ENCODE measurements around the gene SNCA.

The SNCA gene

GRCh38 chr4:89755220-89755619 is 81.7 kb downstream of the SNCA start:
- no peak overlapping the region for H3K9ac ChIP-seq
- no peak overlapping the region for H3K4me2 ChIP-seq
- H3K27ac ChIP-seq = no peak overlapping the region
- no peaks in the 10 kb centered on the region for H3K4me1 ChIP-seq
- H4K20me1 ChIP-seq = peaks cover 0 to 80% (median 0%) of the 10 kb centered on the region in 11 experiments; a peak in 5 of 22 replicates
- H3K9me3 ChIP-seq (replicated peaks in 1 of 11) = no peaks in the 10 kb centered on the region
- no peaks in the 10 kb centered on the region for H3K27me3 ChIP-seq
- H3K36me3 ChIP-seq = peaks cover 0 to 50% (median 8%) of the 10 kb centered on the region in 11 experiments; a peak in 11 of 22 replicates
- H3K4me3 ChIP-seq = no peak overlapping the region
- TF ChIP-seq Cebpa-rat (IDR thresholded peaks at IDR 0.05) = no peak

GRCh38 chr4:89754531-89754930 is 82.4 kb downstream of the SNCA start:
- H3K27me3 ChIP-seq = no peaks in the 10 kb centered on the region
- peaks cover 0 to 52% (median 8%) of the 10 kb centered on the region in 11 experiments; a peak in 11 of 22 replicates for H3K36me3 ChIP-seq
- H3K9ac ChIP-seq = no peak overlapping the region
- no peak overlapping the region for H3K4me2 ChIP-seq
- no peaks in the 10 kb centered on the region for H3K4me1 ChIP-seq
- H3K4me3 ChIP-seq = no peak overlapping the region
- H4K20me1 ChIP-seq = peaks cover 0 to 79% (median 0%) of the 10 kb centered on the region in 11 experiments; a peak in 5 of 22 replicates
- no peaks in the 10 kb centered on the region for H3K9me3 ChIP-seq (replicated peaks in 1 of 11)
- no peak overlapping the region for H3K27ac ChIP-seq
- no peak for TF ChIP-seq Cebpa-rat (IDR thresholded peaks at IDR 0.05)

- no peaks in the 10 kb centered on the region for H3K4me1 ChIP-seq
- H3K4me3 ChIP-seq = no peak overlapping the region
- no peak overlapping the region for H3K27ac ChIP-seq
- H3K27me3 ChIP-seq = no peaks in the 10 kb centered on the region
- no peak for TF ChIP-seq Cebpa-rat (IDR thresholded peaks at IDR 0.05)
- peaks cover 0 to 52% (median 8%) of the 10 kb centered on the region in 11 experiments; a peak in 11 of 22 replicates for H3K36me3 ChIP-seq
- no peaks in the 10 kb centered on the region for H3K9me3 ChIP-seq (replicated peaks in 1 of 11)
- H4K20me1 ChIP-seq = peaks cover 0 to 81% (median 0%) of the 10 kb centered on the region in 11 experiments; a peak in 7 of 22 replicates
- no peak overlapping the region for H3K4me2 ChIP-seq
- H3K9ac ChIP-seq = no peak overlapping the region
Observed at GRCh38 chr4:89753601-89754066, 83.3 kb downstream of the SNCA start.

- Histone ChIP-seq H3K27ac (no peak overlapping the region), H3K4me3 (no peak overlapping the region), H3K9ac (no peak overlapping the region)
Observed at GRCh38 chr4:89752932-89753598, 83.9 kb downstream of the SNCA start.

GRCh38 chr4:89751416-89751815 is 85.5 kb downstream of the SNCA start:
- Histone ChIP-seq H3K4me1 (no peaks in the 10 kb centered on the region), H3K27ac (no peak overlapping the region), H3K4me3 (no peak overlapping the region), H3K9me3 (replicated peaks in 1 of 11) (no peaks in the 10 kb centered on the region), H4K20me1 (peaks cover 0 to 86% (median 7%) of the 10 kb centered on the region in 11 experiments; a peak in 8 of 22 replicates), H3K9ac (no peak overlapping the region), H3K36me3 (peaks cover 0 to 49% (median 8%) of the 10 kb centered on the region in 11 experiments; a peak in 11 of 22 replicates), H3K4me2 (no peak overlapping the region), H3K27me3 (no peaks in the 10 kb centered on the region)
- no peak for TF ChIP-seq Cebpa-rat (IDR thresholded peaks at IDR 0.05)

More at GRCh38 chr4:89752932-89753598, 83.9 kb downstream of the SNCA start:
- peaks cover 0 to 51% (median 8%) of the 10 kb centered on the region in 11 experiments; a peak in 11 of 22 replicates for H3K36me3 ChIP-seq
- H3K9me3 ChIP-seq (replicated peaks in 1 of 11) = no peaks in the 10 kb centered on the region
- peaks cover 0 to 82% (median under 1%) of the 10 kb centered on the region in 11 experiments; a peak in 8 of 22 replicates for H4K20me1 ChIP-seq
- no peak overlapping the region for H3K4me2 ChIP-seq
- H3K4me1 ChIP-seq = no peaks in the 10 kb centered on the region
- no peak for TF ChIP-seq Cebpa-rat (IDR thresholded peaks at IDR 0.05)
- H3K27me3 ChIP-seq = no peaks in the 10 kb centered on the region

- H3K4me1 ChIP-seq = no peaks in the 10 kb centered on the region
- H3K4me3 ChIP-seq = no peak overlapping the region
- peaks cover 0 to 77% (median 9%) of the 10 kb centered on the region in 11 experiments; a peak in 10 of 22 replicates for H3K36me3 ChIP-seq
- no peaks in the 10 kb centered on the region for H3K27me3 ChIP-seq
- no peak overlapping the region for H3K27ac ChIP-seq
- H3K9ac ChIP-seq = no peak overlapping the region
- TF ChIP-seq Cebpa-rat (IDR thresholded peaks at IDR 0.05) = no peak
- H3K9me3 ChIP-seq (replicated peaks in 1 of 11) = no peaks in the 10 kb centered on the region
- no peak overlapping the region for H3K4me2 ChIP-seq
- H4K20me1 ChIP-seq = peaks cover 0 to 75% (median 10%) of the 10 kb centered on the region in 11 experiments; a peak in 11 of 22 replicates
Observed at GRCh38 chr4:89746377-89746776, 90.6 kb downstream of the SNCA start.

- H3K36me3 ChIP-seq = peaks cover 0 to 81% (median 9%) of the 10 kb centered on the region in 11 experiments; a peak in 10 of 22 replicates
- H3K9ac ChIP-seq = no peak overlapping the region
- no peak overlapping the region for H3K4me3 ChIP-seq
- TF ChIP-seq Cebpa-rat (IDR thresholded peaks at IDR 0.05) = no peak
- no peak overlapping the region for H3K27ac ChIP-seq
- H3K27me3 ChIP-seq = no peaks in the 10 kb centered on the region
- 0 out of 20 replicates have a peak, but pooled peaks cover 0 to 3% (median 0%) of the 10 kb centered on the region in 10 experiments for H3K4me1 ChIP-seq
- no peaks in the 10 kb centered on the region for H3K9me3 ChIP-seq (replicated peaks in 1 of 11)
- H4K20me1 ChIP-seq = peaks cover 0 to 70% (median 8%) of the 10 kb centered on the region in 11 experiments; a peak in 10 of 22 replicates
- H3K4me2 ChIP-seq = no peak overlapping the region
Observed at GRCh38 chr4:89745708-89746107, 91.3 kb downstream of the SNCA start.

- H4K20me1 ChIP-seq = peaks cover 0 to 64% (median 8%) of the 10 kb centered on the region in 11 experiments; a peak in 10 of 22 replicates
- no peaks in the 10 kb centered on the region for H3K9me3 ChIP-seq (replicated peaks in 1 of 11)
- TF ChIP-seq Cebpa-rat (IDR thresholded peaks at IDR 0.05) = no peak
- peaks cover 0 to 77% (median 9%) of the 10 kb centered on the region in 11 experiments; a peak in 10 of 22 replicates for H3K36me3 ChIP-seq
- no peak overlapping the region for H3K9ac ChIP-seq
- H3K4me1 ChIP-seq = peaks cover 0 to 5% (median 0%) of the 10 kb centered on the region in 10 experiments; a peak in 1 of 20 replicates
- no peaks in the 10 kb centered on the region for H3K27me3 ChIP-seq
- H3K4me2 ChIP-seq = no peak overlapping the region
- no peak overlapping the region for H3K4me3 ChIP-seq
- no peak overlapping the region for H3K27ac ChIP-seq
Observed at GRCh38 chr4:89744914-89745313, 92.0 kb downstream of the SNCA start.

GRCh38 chr4:89741768-89742167 is 95.2 kb downstream of the SNCA start:
- no peaks in the 10 kb centered on the region for H3K27me3 ChIP-seq
- no peak overlapping the region for H3K27ac ChIP-seq
- no peak overlapping the region for H3K4me3 ChIP-seq
- peaks cover 0 to 43% (median 4%) of the 10 kb centered on the region in 11 experiments; a peak in 7 of 22 replicates for H4K20me1 ChIP-seq
- H3K9ac ChIP-seq = no peak overlapping the region
- 0 out of 22 replicates have a peak, but pooled peaks cover 0 to 7% (median 0%) of the 10 kb centered on the region in 11 experiments for H3K9me3 ChIP-seq (replicated peaks in 1 of 11)
- H3K4me2 ChIP-seq = no peak overlapping the region
- H3K4me1 ChIP-seq = peaks cover 0 to 5% (median 0%) of the 10 kb centered on the region in 10 experiments; a peak in 1 of 20 replicates
- TF ChIP-seq Cebpa-rat (IDR thresholded peaks at IDR 0.05) = no peak
- peaks cover 0 to 78% (median 19%) of the 10 kb centered on the region in 11 experiments; a peak in 16 of 22 replicates for H3K36me3 ChIP-seq

All from BLaER1 treated with 17β-estradiol and CSF1 and Interleukin-3, amounts not matched to agents 10 nM and 100 nM (cell line).